Measurements from ENCODE around the gene ZNRF3. TPM values are rescaled to one million over a fixed set of nuclear protein-coding genes. Genes with fewer than 3 reads are reported as not detected.

ZNRF3 gene
- total and polyA plus RNA-seq, 2 donors (not counting 1 experiment from before 2014, with no cell fraction given) = 0.21 to 0.71 TPM

DNA sequence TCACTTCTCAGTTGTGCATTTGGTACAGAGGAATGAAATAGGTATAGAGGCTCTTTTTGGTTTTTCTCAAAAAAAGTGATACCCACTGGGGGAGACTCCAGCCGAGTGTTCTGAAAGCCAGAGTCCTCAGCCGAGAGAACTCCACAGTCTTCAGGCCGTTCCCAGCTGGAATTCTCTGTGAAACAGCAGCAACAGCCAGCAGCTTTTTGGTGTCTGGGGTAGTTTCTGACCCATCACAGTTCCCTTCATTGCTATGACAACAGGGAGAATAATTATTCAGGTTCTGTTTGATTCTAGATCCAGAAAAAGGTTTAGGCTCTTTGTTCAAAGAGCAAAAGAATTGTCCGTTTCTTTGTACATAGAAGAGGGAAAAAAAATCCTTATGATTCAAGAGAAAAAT, 93.7 kb downstream of the ZNRF3 start:
- H3K27me3 ChIP-seq (replicated peaks in 1 of 4; ENCODE audit: control extremely low read depth in 1 of 4, control insufficient read depth in 3 of 4, insufficient read depth in 4 of 4, low read length in 3 of 4) = peaks cover 0 to 3% (median 3%) of the 10 kb centered on the region in 4 experiments
- no peaks in the 10 kb centered on the region for H3K4me1 Mint-ChIP-seq
- DNase-seq (no peak), ATAC-seq (ENCODE audit: low read depth) (no peak)
- H3K36me3 ChIP-seq (replicated peaks in 1 of 2; ENCODE audit: control extremely low read depth in 1 of 2, control insufficient read depth in 1 of 2, extremely low read depth in 1 of 2, insufficient read depth in 2 of 2, low read length in 1 of 2) = no peaks in the 10 kb centered on the region
- no peak overlapping the region for H3K27ac Mint-ChIP-seq
- intact Hi-C loops (cut with micrococcal nuclease) = no loop called here
- POLR2A ChIA-PET = no interaction called here
- H3K9me3 Mint-ChIP-seq (ENCODE audit: insufficient read depth) = no peaks in the 10 kb centered on the region
- no peak overlapping the region for H2AFZ ChIP-seq (ENCODE audit: insufficient read depth, low read depth, low read length, poor library complexity, severe bottlenecking)
- H3K27me3 Mint-ChIP-seq = peaks cover 30% of the 10 kb centered on the region
- TF ChIP-seq EZH2 (IDR thresholded peaks at IDR 0.05; ENCODE audit: borderline replicate concordance, insufficient read depth, low read depth, low read length, poor library complexity, severe bottlenecking) = no peak
- TF ChIP-seq, protein P1, sequence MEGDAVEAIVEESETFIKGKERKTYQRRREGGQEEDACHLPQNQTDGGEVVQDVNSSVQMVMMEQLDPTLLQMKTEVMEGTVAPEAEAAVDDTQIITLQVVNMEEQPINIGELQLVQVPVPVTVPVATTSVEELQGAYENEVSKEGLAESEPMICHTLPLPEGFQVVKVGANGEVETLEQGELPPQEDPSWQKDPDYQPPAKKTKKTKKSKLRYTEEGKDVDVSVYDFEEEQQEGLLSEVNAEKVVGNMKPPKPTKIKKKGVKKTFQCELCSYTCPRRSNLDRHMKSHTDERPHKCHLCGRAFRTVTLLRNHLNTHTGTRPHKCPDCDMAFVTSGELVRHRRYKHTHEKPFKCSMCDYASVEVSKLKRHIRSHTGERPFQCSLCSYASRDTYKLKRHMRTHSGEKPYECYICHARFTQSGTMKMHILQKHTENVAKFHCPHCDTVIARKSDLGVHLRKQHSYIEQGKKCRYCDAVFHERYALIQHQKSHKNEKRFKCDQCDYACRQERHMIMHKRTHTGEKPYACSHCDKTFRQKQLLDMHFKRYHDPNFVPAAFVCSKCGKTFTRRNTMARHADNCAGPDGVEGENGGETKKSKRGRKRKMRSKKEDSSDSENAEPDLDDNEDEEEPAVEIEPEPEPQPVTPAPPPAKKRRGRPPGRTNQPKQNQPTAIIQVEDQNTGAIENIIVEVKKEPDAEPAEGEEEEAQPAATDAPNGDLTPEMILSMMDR (IDR thresholded peaks at IDR 0.05) = no peak
- peaks cover 0 to 1% (median 0%) of the 10 kb centered on the region in 3 donors for H3K9me3 ChIP-seq (ENCODE audit: control extremely low read depth in 1 of 3, control insufficient read depth in 2 of 3, insufficient read depth in 1 of 3, low read length in 2 of 3)
- CTCF ChIA-PET = no interaction called here
- no peak overlapping the region for H3K4me3 Mint-ChIP-seq
- H3K9ac ChIP-seq (ENCODE audit: low read length) = no peak overlapping the region
- H3K4me2 ChIP-seq (replicated peaks; ENCODE audit: low read depth, low read length, poor library complexity, severe bottlenecking) = no peak overlapping the region
- H3K27ac ChIP-seq (ENCODE audit: low read length in 2 of 2) = no peak overlapping the region
- H4K20me1 ChIP-seq (ENCODE audit: control insufficient read depth, insufficient read depth, low read length, poor library complexity, severe bottlenecking) = no peaks in the 10 kb centered on the region
- no peaks in the 10 kb centered on the region for H3K79me2 ChIP-seq (ENCODE audit: control insufficient read depth, insufficient read depth, low read length)
- WGBS (ENCODE audit: insufficient coverage) = 100% methylated on average over 2 of the region's 4 CpGs
- H3K4me1 ChIP-seq (ENCODE audit: control insufficient read depth in 2 of 2, insufficient read depth in 2 of 2, low read length in 2 of 2) = no peaks in the 10 kb centered on the region
- no peak overlapping the region for H3K4me3 ChIP-seq (ENCODE audit: control extremely low read depth in 1 of 5, extremely low read depth in 1 of 5, insufficient read depth in 1 of 5, low read depth in 2 of 5, low read length in 4 of 5)

DNA sequence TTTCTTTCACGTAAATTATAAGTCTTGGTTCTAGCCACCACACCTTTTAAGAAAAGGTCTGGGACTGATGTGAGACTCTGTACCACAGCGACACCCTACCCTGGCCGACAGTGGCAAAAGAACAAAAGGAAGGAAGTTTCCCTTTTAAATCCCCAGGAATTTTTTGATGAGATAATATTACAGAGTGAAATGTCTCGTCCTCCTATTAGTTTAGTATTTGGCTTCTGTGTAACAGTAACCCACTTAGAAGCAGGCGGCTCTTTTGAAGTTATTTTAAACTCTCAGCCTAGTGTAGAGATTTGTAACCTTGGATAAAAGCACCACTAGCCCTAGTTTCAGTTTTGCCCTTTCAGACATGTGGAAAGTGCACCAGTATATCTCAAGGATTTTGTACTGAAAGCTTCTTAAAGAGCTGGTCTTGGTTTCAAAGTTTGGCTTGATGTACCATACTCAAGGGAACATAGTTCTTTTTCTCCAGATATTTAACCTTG, 94.2 kb downstream of the ZNRF3 start:
- no peaks in the 10 kb centered on the region for H3K4me1 Mint-ChIP-seq
- H3K9ac ChIP-seq (ENCODE audit: low read length) = no peak overlapping the region
- H3K4me3 Mint-ChIP-seq = no peak overlapping the region
- TF ChIP-seq, protein P1 (IDR thresholded peaks at IDR 0.05) = no peak
- no peak for TF ChIP-seq EZH2 (IDR thresholded peaks at IDR 0.05; ENCODE audit: borderline replicate concordance, insufficient read depth, low read depth, low read length, poor library complexity, severe bottlenecking)
- no peak overlapping the region for H3K27ac ChIP-seq (ENCODE audit: low read length in 2 of 2)
- no peak overlapping the region for H3K4me2 ChIP-seq (replicated peaks; ENCODE audit: low read depth, low read length, poor library complexity, severe bottlenecking)
- H3K9me3 Mint-ChIP-seq (ENCODE audit: insufficient read depth) = no peaks in the 10 kb centered on the region
- ChIA-PET POLR2A (no interaction called here), CTCF (no interaction called here)
- peaks cover 0 to 3% (median 3%) of the 10 kb centered on the region in 4 experiments for H3K27me3 ChIP-seq (replicated peaks in 1 of 4; ENCODE audit: control extremely low read depth in 1 of 4, control insufficient read depth in 3 of 4, insufficient read depth in 4 of 4, low read length in 3 of 4)
- H3K4me1 ChIP-seq (ENCODE audit: control insufficient read depth in 2 of 2, insufficient read depth in 2 of 2, low read length in 2 of 2) = no peaks in the 10 kb centered on the region
- H3K27me3 Mint-ChIP-seq = peaks cover 30% of the 10 kb centered on the region
- no CpG with 5 or more reads among the region's 5 CpGs for WGBS (ENCODE audit: insufficient coverage)
- no peak overlapping the region for H3K4me3 ChIP-seq (ENCODE audit: control extremely low read depth in 1 of 5, extremely low read depth in 1 of 5, insufficient read depth in 1 of 5, low read depth in 2 of 5, low read length in 4 of 5)
- no peaks in the 10 kb centered on the region for H4K20me1 ChIP-seq (ENCODE audit: control insufficient read depth, insufficient read depth, low read length, poor library complexity, severe bottlenecking)
- intact Hi-C loops (cut with micrococcal nuclease) = no loop called here
- DNase-seq (no peak), ATAC-seq (ENCODE audit: low read depth) (no peak)
- H3K27ac Mint-ChIP-seq = no peak overlapping the region
- peaks cover 0 to 1% (median 0%) of the 10 kb centered on the region in 3 donors for H3K9me3 ChIP-seq (ENCODE audit: control extremely low read depth in 1 of 3, control insufficient read depth in 2 of 3, insufficient read depth in 1 of 3, low read length in 2 of 3)
- H3K79me2 ChIP-seq (ENCODE audit: control insufficient read depth, insufficient read depth, low read length) = no peaks in the 10 kb centered on the region
- no peaks in the 10 kb centered on the region for H3K36me3 ChIP-seq (replicated peaks in 1 of 2; ENCODE audit: control extremely low read depth in 1 of 2, control insufficient read depth in 1 of 2, extremely low read depth in 1 of 2, insufficient read depth in 2 of 2, low read length in 1 of 2)
- no peak overlapping the region for H2AFZ ChIP-seq (ENCODE audit: insufficient read depth, low read depth, low read length, poor library complexity, severe bottlenecking)
